Measurements from ENCODE around the gene EDA. TPM values are rescaled to one million over a fixed set of nuclear protein-coding genes. Genes with fewer than 3 reads are reported as not detected.
A peak's percentile ranks its signal among the peaks of the same experiment; 100 is the strongest.

Gene EDA
- total RNA-seq, 1 donor from 2014 or later = 3.0 TPM

GRCh38 chrX:69605521-69605920, 10.4 kb upstream of the EDA start:
- H3K36me3 Mint-ChIP-seq (ENCODE audit: insufficient read depth) = no peaks in the 10 kb centered on the region
- no peak for DNase-seq (ENCODE audit: low spot score, unreplicated experiment)
- H3K4me1 Mint-ChIP-seq (ENCODE audit: low read depth) = peaks cover 3% of the 10 kb centered on the region
- no peak for TF ChIP-seq CTCF (IDR thresholded peaks at IDR 0.05; ENCODE audit: unreplicated experiment)
- no peak overlapping the region for H3K27ac Mint-ChIP-seq
- H3K4me3 Mint-ChIP-seq (ENCODE audit: low read depth) = no peak overlapping the region
- H3K27me3 Mint-ChIP-seq = no peaks in the 10 kb centered on the region
- H3K9me3 Mint-ChIP-seq (ENCODE audit: low read depth) = peaks cover 10% of the 10 kb centered on the region

GRCh38 chrX:69607616-69608015, 8.3 kb upstream of the EDA start:
- no peak for TF ChIP-seq CTCF (IDR thresholded peaks at IDR 0.05; ENCODE audit: unreplicated experiment)
- H3K27ac Mint-ChIP-seq = no peak overlapping the region
- H3K36me3 Mint-ChIP-seq (ENCODE audit: insufficient read depth) = no peaks in the 10 kb centered on the region

GRCh38 chrX:69613946-69614345, 2.0 kb upstream of the EDA start:
- Mint-ChIP-seq H3K36me3 (ENCODE audit: insufficient read depth) (no peaks in the 10 kb centered on the region), H3K9me3 (ENCODE audit: low read depth) (peaks cover 13% of the 10 kb centered on the region), H3K27me3 (peaks cover 13% of the 10 kb centered on the region), H3K4me3 (ENCODE audit: low read depth) (no peak overlapping the region), H3K4me1 (ENCODE audit: low read depth) (peaks cover 4% of the 10 kb centered on the region), H3K27ac (no peak overlapping the region)
- TF ChIP-seq CTCF (IDR thresholded peaks at IDR 0.05; ENCODE audit: unreplicated experiment) = no peak
- no peak for DNase-seq (ENCODE audit: low spot score, unreplicated experiment)

More at GRCh38 chrX:69607616-69608015, 8.3 kb upstream of the EDA start:
- no peak for DNase-seq (ENCODE audit: low spot score, unreplicated experiment)
- peaks cover 10% of the 10 kb centered on the region for H3K9me3 Mint-ChIP-seq (ENCODE audit: low read depth)
- no peak overlapping the region for H3K4me3 Mint-ChIP-seq (ENCODE audit: low read depth)
- H3K27me3 Mint-ChIP-seq = no peaks in the 10 kb centered on the region
- peaks cover 3% of the 10 kb centered on the region for H3K4me1 Mint-ChIP-seq (ENCODE audit: low read depth)

- H3K4me1 Mint-ChIP-seq (ENCODE audit: low read depth) = peaks cover 4% of the 10 kb centered on the region
- no peak overlapping the region for H3K27ac Mint-ChIP-seq
- TF ChIP-seq CTCF (IDR thresholded peaks at IDR 0.05; ENCODE audit: unreplicated experiment) = no peak
- peaks cover 13% of the 10 kb centered on the region for H3K27me3 Mint-ChIP-seq
- H3K36me3 Mint-ChIP-seq (ENCODE audit: insufficient read depth) = no peaks in the 10 kb centered on the region
- peaks cover 15% of the 10 kb centered on the region for H3K9me3 Mint-ChIP-seq (ENCODE audit: low read depth)
- no peak for DNase-seq (ENCODE audit: low spot score, unreplicated experiment)
- H3K4me3 Mint-ChIP-seq (ENCODE audit: low read depth) = no peak overlapping the region
Observed at GRCh38 chrX:69614886-69615285, 1.0 kb upstream of the EDA start.

GRCh38 chrX:69615342-69615741, 571 bp upstream of the EDA start:
- Mint-ChIP-seq H3K27ac (peak overlapping the region; percentile 52), H3K27me3 (peaks cover 13% of the 10 kb centered on the region), H3K36me3 (ENCODE audit: insufficient read depth) (no peaks in the 10 kb centered on the region), H3K4me3 (ENCODE audit: low read depth) (peak overlapping the region; percentile 50), H3K4me1 (ENCODE audit: low read depth) (peaks cover 4% of the 10 kb centered on the region), H3K9me3 (ENCODE audit: low read depth) (peaks cover 13% of the 10 kb centered on the region)
- no peak for DNase-seq (ENCODE audit: low spot score, unreplicated experiment)
- no peak for TF ChIP-seq CTCF (IDR thresholded peaks at IDR 0.05; ENCODE audit: unreplicated experiment)
